Measurements from ENCODE around the gene TSPY3. TPM values are rescaled to one million over a fixed set of nuclear protein-coding genes. Genes with fewer than 3 reads are reported as not detected.

TSPY3 gene
- total and polyA plus RNA-seq, 10 of the 15 experiments (the other 5 are each of a cell fraction or from before 2014, with no cell fraction given), result not detected

Other genes starting within 250 kb of the TSPY3 start
- gene TSPY4, start 61.0 kb upstream of the TSPY3 start, total RNA-seq (2014; rRNA removed), result not detected in 2 replicates
- gene TSPY4, start 61.0 kb upstream of the TSPY3 start, total RNA-seq (2014; rRNA removed; fragmentation: Illumina TruSeq; extraction: Trizol), result not detected in 2 replicates
- gene TSPY4, start 61.0 kb upstream of the TSPY3 start, total RNA-seq (2021), result not detected in 2 replicates
- gene TSPY4, start 61.0 kb upstream of the TSPY3 start, polyA plus RNA-seq (2011; rRNA removed), result not detected in 2 replicates
- gene TSPY4, start 61.0 kb upstream of the TSPY3 start, polyA plus RNA-seq (2014; fragmentation: Illumina TruSeq; extraction: Trizol), result not detected in 2 replicates
- not detected for gene TSPY4, start 61.0 kb upstream of the TSPY3 start, polyA plus RNA-seq (2014; fragmentation: Nextera tagmentation; extraction: Ambion mirVana)
- gene TSPY4, start 61.0 kb upstream of the TSPY3 start, polyA plus RNA-seq (2014; rRNA removed), result not detected in 2 replicates
- not detected for gene TSPY4, start 61.0 kb upstream of the TSPY3 start, polyA plus RNA-seq (2016; fragmentation: Nextera tagmentation; extraction: Ambion mirVana)
- gene TSPY8, start 40.6 kb upstream of the TSPY3 start, total RNA-seq (2014; rRNA removed), result not detected in 2 replicates
- not detected in 2 replicates for gene TSPY8, start 40.6 kb upstream of the TSPY3 start, total RNA-seq (2014; rRNA removed; fragmentation: Illumina TruSeq; extraction: Trizol)
- not detected in 2 replicates for gene TSPY8, start 40.6 kb upstream of the TSPY3 start, total RNA-seq (2021)
- gene TSPY8, start 40.6 kb upstream of the TSPY3 start, polyA plus RNA-seq (2011; rRNA removed), result not detected in 2 replicates
- not detected in 2 replicates for gene TSPY8, start 40.6 kb upstream of the TSPY3 start, polyA plus RNA-seq (2014; fragmentation: Illumina TruSeq; extraction: Trizol)
- gene TSPY8, start 40.6 kb upstream of the TSPY3 start, polyA plus RNA-seq (2014; fragmentation: Nextera tagmentation; extraction: Ambion mirVana), result not detected
- not detected in 2 replicates for gene TSPY8, start 40.6 kb upstream of the TSPY3 start, polyA plus RNA-seq (2014; rRNA removed)
- not detected for gene TSPY8, start 40.6 kb upstream of the TSPY3 start, polyA plus RNA-seq (2016; fragmentation: Nextera tagmentation; extraction: Ambion mirVana)
- gene TSPY1, start 68.5 kb downstream of the TSPY3 start, total RNA-seq (2014; rRNA removed), result not detected in 2 replicates
- not detected in 2 replicates for gene TSPY1, start 68.5 kb downstream of the TSPY3 start, total RNA-seq (2014; rRNA removed; fragmentation: Illumina TruSeq; extraction: Trizol)
- not detected in 2 replicates for gene TSPY1, start 68.5 kb downstream of the TSPY3 start, total RNA-seq (2021)
- gene TSPY1, start 68.5 kb downstream of the TSPY3 start, polyA plus RNA-seq (2011; rRNA removed), result not detected in 2 replicates
- not detected in 2 replicates for gene TSPY1, start 68.5 kb downstream of the TSPY3 start, polyA plus RNA-seq (2014; fragmentation: Illumina TruSeq; extraction: Trizol)
- not detected for gene TSPY1, start 68.5 kb downstream of the TSPY3 start, polyA plus RNA-seq (2014; fragmentation: Nextera tagmentation; extraction: Ambion mirVana)
- not detected in 2 replicates for gene TSPY1, start 68.5 kb downstream of the TSPY3 start, polyA plus RNA-seq (2014; rRNA removed)
- not detected for gene TSPY1, start 68.5 kb downstream of the TSPY3 start, polyA plus RNA-seq (2016; fragmentation: Nextera tagmentation; extraction: Ambion mirVana)
- not detected in 2 replicates for gene TSPY9, start 88.8 kb downstream of the TSPY3 start, total RNA-seq (2014; rRNA removed)
- gene TSPY9, start 88.8 kb downstream of the TSPY3 start, total RNA-seq (2014; rRNA removed; fragmentation: Illumina TruSeq; extraction: Trizol), result not detected in 2 replicates
- gene TSPY9, start 88.8 kb downstream of the TSPY3 start, total RNA-seq (2021), result not detected in 2 replicates
- not detected in 2 replicates for gene TSPY9, start 88.8 kb downstream of the TSPY3 start, polyA plus RNA-seq (2011; rRNA removed)
- gene TSPY9, start 88.8 kb downstream of the TSPY3 start, polyA plus RNA-seq (2014; fragmentation: Illumina TruSeq; extraction: Trizol), result not detected in 2 replicates
- gene TSPY9, start 88.8 kb downstream of the TSPY3 start, polyA plus RNA-seq (2014; fragmentation: Nextera tagmentation; extraction: Ambion mirVana), result not detected
- not detected in 2 replicates for gene TSPY9, start 88.8 kb downstream of the TSPY3 start, polyA plus RNA-seq (2014; rRNA removed)
- gene TSPY9, start 88.8 kb downstream of the TSPY3 start, polyA plus RNA-seq (2016; fragmentation: Nextera tagmentation; extraction: Ambion mirVana), result not detected
- not detected in 2 replicates for gene TSPY10, start 129.5 kb downstream of the TSPY3 start, total RNA-seq (2014; rRNA removed)
- not detected in 2 replicates for gene TSPY10, start 129.5 kb downstream of the TSPY3 start, total RNA-seq (2014; rRNA removed; fragmentation: Illumina TruSeq; extraction: Trizol)
- not detected in 2 replicates for gene TSPY10, start 129.5 kb downstream of the TSPY3 start, total RNA-seq (2021)
- gene TSPY10, start 129.5 kb downstream of the TSPY3 start, polyA plus RNA-seq (2011; rRNA removed), result not detected in 2 replicates
- not detected in 2 replicates for gene TSPY10, start 129.5 kb downstream of the TSPY3 start, polyA plus RNA-seq (2014; fragmentation: Illumina TruSeq; extraction: Trizol)
- not detected for gene TSPY10, start 129.5 kb downstream of the TSPY3 start, polyA plus RNA-seq (2014; fragmentation: Nextera tagmentation; extraction: Ambion mirVana)
- gene TSPY10, start 129.5 kb downstream of the TSPY3 start, polyA plus RNA-seq (2014; rRNA removed), result not detected in 2 replicates
- gene TSPY10, start 129.5 kb downstream of the TSPY3 start, polyA plus RNA-seq (2016; fragmentation: Nextera tagmentation; extraction: Ambion mirVana), result not detected

Measured in GM12878 (cell line).